Stomach (tissue), 9 donors: ENCODE results near the gene UBE2O. TPM values are rescaled to one million over a fixed set of nuclear protein-coding genes. Genes with fewer than 3 reads are reported as not detected.
A peak's percentile ranks its signal among the peaks of the same experiment; 100 is the strongest.

Source experiments
- DNase-seq, 2 donors: peaks; one replicate each; pipeline versions ENCODE4 v3.0.0 to v3.0.0-alpha.2; 2013 to 2019
- H3K27ac ChIP-seq, 5 donors: fragments of 200-600 bp in 4 of 5; sonication (generic) in 4 of 5; one replicate each; pipeline ENCODE4 v1.5.1; 2013 to 2019; ENCODE audit warnings: mild to moderate bottlenecking in 1 of 5, moderate library complexity in 1 of 5
- H3K27me3 ChIP-seq, 3 donors: fragments of 200-600 bp; sonication (generic); one replicate each; pipeline ENCODE4 v1.5.1; 2017 to 2019; ENCODE audit warnings: mixed run types in 1 of 3
- H3K36me3 ChIP-seq, 4 donors: fragments of 200-600 bp; sonication (generic); 1 replicate in 3 of 4; 2 replicates in 1 of 4; pipeline ENCODE4 v1.5.1; 2016 to 2019
- H3K4me1 ChIP-seq, 4 donors: fragments of 200-600 bp; sonication (generic); one replicate each; pipeline ENCODE4 v1.5.1; 2016 to 2019
- H3K4me3 ChIP-seq, 4 donors: fragments of 200-600 bp; sonication (generic) in 3 of 4; one replicate each; pipeline ENCODE4 v1.5.1; 2016 to 2019; ENCODE audit warnings: mild to moderate bottlenecking in 1 of 4
- H3K9me3 ChIP-seq, 4 donors: fragments of 200-600 bp; sonication (generic); one replicate each; pipeline ENCODE4 v1.5.1; 2016 to 2019
- EP300 ChIP-seq: sonication (generic); formaldehyde crosslinking; IDR thresholded peaks from one replicate; pipeline ENCODE4 v1.6.1; 2017; ENCODE audit warnings: antibody characterized with exemption
- POLR2A ChIP-seq, 4 donors: fragments of 450-650 bp; IDR thresholded peaks; one replicate each; pipeline ENCODE4 v1.6.1; 2016; ENCODE audit warnings: antibody characterized with exemption in 4 of 4, control low read depth in 2 of 4, mild to moderate bottlenecking in 1 of 4, moderate library complexity in 1 of 4
- POLR2AphosphoS5 ChIP-seq, 3 donors: sonication (generic); formaldehyde crosslinking; IDR thresholded peaks; one replicate each; pipeline ENCODE4 v1.6.1; 2016; ENCODE audit warnings: antibody characterized with exemption in 3 of 3
- WGBS, 5 donors: extraction: QIAGEN DNeasy Blood & Tissue Kit in 3 of 5; methylation state at CpG; one replicate each; pipeline versions ENCODE4 v1.1.5 to v1.1.7; 2013 to 2018; 5-methylcytosine and 5-hydroxymethylcytosine counted together
- intact Hi-C: fragments of 100-400 bp; cut with DNase I; formaldehyde crosslinking; loops from one replicate; pipeline ENCODE4 v1.15.1; 2023; ENCODE audit warnings: low total_unique reads
- polyA plus RNA-seq, 3 donors: library from polyadenylated mRNA; stranded (reverse); fragments of 200-250 nt; gene quantifications; one replicate each; pipeline ENCODE4 v1.2.3, GENCODE V29; 2013
- total RNA-seq, 5 donors: library from RNA; depleted of rRNA; stranded (reverse); fragments of >200 nt; gene quantifications; one replicate each; pipeline versions ENCODE4 v1.1.0 to v1.2.3, GENCODE V29; 2014 to 2016
- TF ChIP-seq, protein P1 (sequence below), 7 experiments: fragments of 450-650 bp in 4 of 7; fragments of 200-600 bp in 3 of 7; sonication (generic) in 3 of 7; IDR thresholded peaks; one replicate each; pipeline ENCODE4 v1.5.1; 2016 to 2019; ENCODE audit warnings: antibody characterized with exemption in 7 of 7, control low read depth in 2 of 7, mild to moderate bottlenecking in 1 of 7
- donor health status: healthy with polysubstance abuse.
- donor health status: Bipolar disorder and iron deficiency.
- donor health status: healthy.

UBE2O gene
- total and polyA plus RNA-seq, 8 donors, result 4.6 to 32.7 (median 11.9) TPM

DNA sequence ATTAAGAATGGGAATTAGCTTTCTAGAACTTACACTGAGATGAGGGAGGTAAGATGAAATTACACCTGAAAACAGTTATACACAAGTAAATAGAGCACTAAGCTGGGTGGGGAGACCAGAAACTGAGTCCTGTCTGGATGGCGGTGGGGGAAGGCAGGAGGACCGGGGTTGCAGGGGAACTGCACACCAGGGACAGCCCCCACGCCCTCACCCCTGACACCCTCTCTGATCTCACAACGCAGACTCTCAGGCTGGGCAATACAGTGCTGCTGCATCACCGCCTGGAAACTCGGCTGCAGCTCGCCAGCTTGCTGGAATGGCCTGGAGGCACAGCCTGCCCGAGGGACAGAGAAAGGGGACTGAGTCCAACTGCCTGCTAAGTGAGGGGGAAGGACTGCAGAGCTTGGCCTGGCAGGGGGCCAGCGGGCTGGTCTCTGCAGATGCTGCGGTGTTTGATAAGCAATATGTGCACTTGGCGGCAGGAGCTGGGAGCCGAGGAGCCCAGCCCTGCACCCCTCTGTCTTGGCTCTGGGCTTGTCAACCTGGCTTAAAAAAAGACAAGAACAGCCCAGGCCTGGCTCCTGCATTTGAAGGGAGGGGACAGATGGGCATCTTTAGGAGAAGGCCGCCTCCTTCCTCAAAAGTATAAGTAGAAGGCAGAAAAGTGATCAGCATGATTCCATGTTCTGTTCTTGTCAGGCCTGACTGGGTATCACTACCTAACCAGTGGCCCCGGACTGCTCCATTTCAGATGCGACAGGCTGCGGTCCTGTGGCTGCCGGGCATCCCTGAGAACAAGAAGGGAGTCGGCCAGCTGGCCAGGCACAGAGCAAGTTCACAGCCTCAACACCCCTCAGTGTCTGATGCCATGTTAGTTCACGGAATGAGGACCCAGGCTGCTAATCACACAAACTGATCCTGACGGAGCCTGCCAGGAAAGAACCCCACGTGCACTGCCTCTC lies 38.3 kb downstream of the UBE2O start:
- WGBS, 5 donors, result 40 to 51% (median 43%) methylated on average over 19 to 21 of the region's 21 CpGs
- Histone ChIP-seq H3K36me3 (peaks cover 0 to 28% (median 11%) of the 10 kb centered on the region in 4 donors), H3K4me3 (no peak overlapping the region), H3K27me3 (no peaks in the 10 kb centered on the region), H3K27ac (peak overlapping the region in 1 of 5 donors; percentile 39), H3K9me3 (no peaks in the 10 kb centered on the region), H3K4me1 (peaks cover 14 to 37% (median 26%) of the 10 kb centered on the region in 4 donors)
- TF ChIP-seq POLR2A (IDR thresholded peaks at IDR 0.05) (no peak), EP300 (no peak), POLR2AphosphoS5 (IDR thresholded peaks at IDR 0.05) (no peak)
- TF ChIP-seq, protein P1, sequence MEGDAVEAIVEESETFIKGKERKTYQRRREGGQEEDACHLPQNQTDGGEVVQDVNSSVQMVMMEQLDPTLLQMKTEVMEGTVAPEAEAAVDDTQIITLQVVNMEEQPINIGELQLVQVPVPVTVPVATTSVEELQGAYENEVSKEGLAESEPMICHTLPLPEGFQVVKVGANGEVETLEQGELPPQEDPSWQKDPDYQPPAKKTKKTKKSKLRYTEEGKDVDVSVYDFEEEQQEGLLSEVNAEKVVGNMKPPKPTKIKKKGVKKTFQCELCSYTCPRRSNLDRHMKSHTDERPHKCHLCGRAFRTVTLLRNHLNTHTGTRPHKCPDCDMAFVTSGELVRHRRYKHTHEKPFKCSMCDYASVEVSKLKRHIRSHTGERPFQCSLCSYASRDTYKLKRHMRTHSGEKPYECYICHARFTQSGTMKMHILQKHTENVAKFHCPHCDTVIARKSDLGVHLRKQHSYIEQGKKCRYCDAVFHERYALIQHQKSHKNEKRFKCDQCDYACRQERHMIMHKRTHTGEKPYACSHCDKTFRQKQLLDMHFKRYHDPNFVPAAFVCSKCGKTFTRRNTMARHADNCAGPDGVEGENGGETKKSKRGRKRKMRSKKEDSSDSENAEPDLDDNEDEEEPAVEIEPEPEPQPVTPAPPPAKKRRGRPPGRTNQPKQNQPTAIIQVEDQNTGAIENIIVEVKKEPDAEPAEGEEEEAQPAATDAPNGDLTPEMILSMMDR (IDR thresholded peaks at IDR 0.05), result no peak
- intact Hi-C loops, result loop anchor here (5.0 kb wide), 1 partner anchor 48 kb away; no protein-coding TSS in a partner anchor
- DNase-seq, result peak; percentile 79 to 92

DNA sequence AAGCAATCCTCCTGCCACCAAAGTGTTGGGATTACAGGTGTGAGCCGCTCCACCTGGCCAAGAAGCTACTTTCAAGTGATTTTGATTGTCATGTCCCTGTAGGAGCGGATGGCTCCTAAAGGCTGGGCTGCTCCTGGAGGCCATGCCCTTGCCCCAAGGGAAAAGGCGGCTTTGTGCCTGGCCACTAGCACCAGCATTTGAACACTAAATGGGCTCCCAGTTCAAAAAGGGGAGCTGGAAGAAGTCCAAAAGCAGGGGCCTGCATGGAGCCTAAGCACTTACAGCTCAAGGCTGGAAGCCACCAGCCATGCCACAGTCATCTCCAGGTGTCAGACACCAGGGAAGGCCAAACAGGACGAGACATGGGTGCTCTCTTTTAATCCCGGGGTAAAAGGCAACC lies 41.7 kb downstream of the UBE2O start:
- no peak for TF ChIP-seq EP300
- TF ChIP-seq, protein P1 (IDR thresholded peaks at IDR 0.05), result no peak
- no peak for TF ChIP-seq POLR2AphosphoS5 (IDR thresholded peaks at IDR 0.05)
- TF ChIP-seq POLR2A (IDR thresholded peaks at IDR 0.05), result no peak
- DNase-seq, result no peak
- intact Hi-C loops, result loop anchor here (5.0 kb wide), 1 partner anchor 51 kb away; no protein-coding TSS in a partner anchor
- no peaks in the 10 kb centered on the region for H3K9me3 ChIP-seq
- no peak overlapping the region for H3K4me3 ChIP-seq
- peaks cover 0 to 23% (median 9%) of the 10 kb centered on the region in 4 donors for H3K36me3 ChIP-seq
- no peaks in the 10 kb centered on the region for H3K27me3 ChIP-seq
- H3K4me1 ChIP-seq, result peaks cover 14 to 28% (median 24%) of the 10 kb centered on the region in 4 donors
- no peak overlapping the region for H3K27ac ChIP-seq
- WGBS, 5 donors, result 82 to 96% (median 95%) methylated on average over 5 of the region's 5 CpGs

DNA sequence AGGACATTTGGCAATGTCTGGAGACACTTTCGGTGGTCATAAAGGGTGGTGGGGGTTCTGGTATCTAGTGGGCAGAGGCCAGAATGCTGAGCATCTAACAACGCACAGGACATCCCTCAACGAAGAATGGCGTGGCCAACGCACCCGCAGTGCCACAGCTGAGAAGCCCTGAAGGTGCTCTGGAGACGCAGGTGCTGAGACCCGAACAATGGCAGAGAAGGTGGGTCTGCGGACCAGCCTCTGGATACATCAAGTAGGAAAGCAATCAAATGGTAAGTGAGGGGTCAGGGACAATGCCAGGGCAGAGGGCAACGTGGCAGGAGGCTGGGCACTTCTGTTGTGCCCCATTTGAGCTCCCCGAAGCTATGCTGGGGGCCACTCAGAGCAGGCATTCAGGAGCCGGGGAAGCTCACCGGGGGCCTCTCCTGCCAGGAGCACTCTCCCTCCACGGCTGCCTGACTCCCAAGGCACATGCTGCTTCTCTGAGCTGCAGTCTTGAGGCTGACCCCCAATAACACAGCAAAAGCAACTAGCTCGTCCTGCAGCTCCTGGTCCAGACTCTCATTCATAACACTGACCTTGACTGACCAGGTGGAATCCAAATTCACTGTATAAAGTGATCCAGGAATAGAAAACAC lies 42.5 kb downstream of the UBE2O start:
- Histone ChIP-seq H3K36me3 (peaks cover 0 to 24% (median 9%) of the 10 kb centered on the region in 4 donors), H3K27ac (no peak overlapping the region), H3K4me3 (no peak overlapping the region), H3K27me3 (no peaks in the 10 kb centered on the region), H3K9me3 (no peaks in the 10 kb centered on the region), H3K4me1 (peaks cover 14 to 36% (median 31%) of the 10 kb centered on the region in 4 donors)
- 88 to 95% (median 91%) methylated on average over 14 to 15 of the region's 15 CpGs for WGBS, 5 donors
- TF ChIP-seq EP300 (no peak), POLR2AphosphoS5 (IDR thresholded peaks at IDR 0.05) (no peak), POLR2A (IDR thresholded peaks at IDR 0.05) (no peak)
- TF ChIP-seq, protein P1 (IDR thresholded peaks at IDR 0.05), result no peak
- DNase-seq, result no peak
- intact Hi-C loops, result loop anchor here (5.0 kb wide), 1 partner anchor 52 kb away; no protein-coding TSS in a partner anchor
